Stimulated activated CD4-positive, alpha-beta T cell treated with anti-CD3 and anti-CD28 coated beads, Interleukin-1b, Interleukin-23, amount 100 ng/mL, for 24 hours (primary cell): ENCODE measurements around the gene ROR1.
"Not testable (repeated sequence)": the region's sequence is repeated elsewhere in the genome, so short reads cannot be mapped to it uniquely, and the experiment has no call there.

ENCODE experiments used
- DNase-seq, 4 experiments: peaks; one replicate each; pipeline ENCODE4 v3.0.0-alpha.2; 2020; ENCODE audit warnings: low read depth in 4 of 4, low spot score in 1 of 4

ROR1 gene

DNA sequence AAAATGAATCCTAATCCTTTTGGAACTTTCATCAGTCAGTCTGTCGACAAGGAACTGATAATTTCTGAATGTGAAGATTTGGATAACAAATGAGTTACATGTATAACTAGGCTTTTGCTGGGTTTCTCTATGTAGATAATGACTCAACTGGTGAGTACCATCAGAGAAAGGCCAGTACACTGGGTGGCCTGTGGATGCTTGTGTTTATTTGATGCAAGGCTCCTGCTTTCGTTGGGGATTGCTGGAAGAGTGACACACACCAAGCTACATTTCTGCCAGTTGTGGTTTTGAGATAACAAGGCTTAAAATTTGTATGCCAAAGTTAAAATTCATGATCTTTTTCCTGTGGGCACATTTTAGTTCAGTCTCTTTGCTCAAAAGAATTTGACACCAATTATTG is 314.0 kb downstream of the ROR1 start:
- no peak for DNase-seq

DNA sequence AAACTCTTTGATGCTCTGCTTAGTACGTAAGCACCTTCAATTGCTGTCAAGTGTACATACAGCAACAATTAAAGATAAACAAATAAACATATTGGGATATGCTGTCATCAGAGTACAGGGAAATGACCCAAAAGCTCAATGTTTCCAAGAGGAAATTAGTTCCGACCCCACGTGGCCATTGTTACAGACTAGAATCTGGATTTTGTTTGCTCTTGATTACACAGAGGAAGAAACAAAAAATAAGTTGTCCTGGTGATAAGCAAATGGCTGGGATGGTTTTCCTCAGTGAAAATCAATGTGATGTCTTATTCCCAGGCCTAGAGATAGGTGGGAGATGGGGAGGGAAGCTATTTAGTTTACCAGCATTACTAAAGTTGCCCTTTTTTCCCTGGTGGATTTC is 316.6 kb downstream of the ROR1 start:
- no peak for DNase-seq

DNA sequence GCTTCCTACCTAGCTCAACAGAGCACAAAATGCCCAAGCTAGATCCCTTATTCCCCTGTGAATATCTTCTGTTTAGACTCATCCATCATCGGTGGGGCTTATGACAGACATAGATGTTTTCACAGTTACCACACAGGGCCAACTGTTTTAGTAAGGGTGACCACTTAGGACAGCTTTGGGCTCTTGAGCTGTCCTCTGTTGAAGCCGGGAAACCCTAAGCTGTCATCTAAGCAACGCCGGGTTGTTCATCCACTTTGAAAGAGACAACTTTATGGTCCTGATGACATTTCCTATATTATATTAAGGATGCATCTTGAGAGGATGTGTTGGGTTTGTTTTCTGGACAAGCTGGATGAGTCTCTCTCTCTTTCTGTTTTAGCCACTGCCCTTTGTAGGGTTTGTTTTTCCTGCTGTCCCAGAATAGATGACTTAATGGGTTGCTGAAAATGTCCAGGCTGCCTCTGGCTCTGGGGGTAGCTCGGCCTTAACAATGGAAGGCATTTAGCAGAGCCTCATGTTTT is 319.1 kb downstream of the ROR1 start:
- no peak for DNase-seq

DNA sequence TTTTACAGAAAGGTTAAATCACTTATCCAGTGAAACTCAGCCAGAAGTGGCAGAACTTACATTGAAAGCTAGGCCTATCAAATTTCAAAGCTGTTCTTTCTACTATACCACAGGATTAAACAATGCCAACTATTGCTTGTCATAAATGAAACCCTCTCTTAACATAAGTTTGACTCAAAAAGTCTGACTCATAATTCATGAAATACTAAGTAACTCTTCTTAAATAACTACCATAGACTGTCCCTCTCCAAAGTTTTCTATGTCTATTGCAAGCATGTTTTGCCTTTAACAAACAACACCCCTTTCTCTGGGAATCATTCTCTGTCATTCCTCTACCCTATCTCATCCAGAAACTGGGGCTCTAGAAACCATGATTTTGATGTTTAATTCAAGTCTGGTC is 320.1 kb downstream of the ROR1 start:
- no peak for DNase-seq

DNA sequence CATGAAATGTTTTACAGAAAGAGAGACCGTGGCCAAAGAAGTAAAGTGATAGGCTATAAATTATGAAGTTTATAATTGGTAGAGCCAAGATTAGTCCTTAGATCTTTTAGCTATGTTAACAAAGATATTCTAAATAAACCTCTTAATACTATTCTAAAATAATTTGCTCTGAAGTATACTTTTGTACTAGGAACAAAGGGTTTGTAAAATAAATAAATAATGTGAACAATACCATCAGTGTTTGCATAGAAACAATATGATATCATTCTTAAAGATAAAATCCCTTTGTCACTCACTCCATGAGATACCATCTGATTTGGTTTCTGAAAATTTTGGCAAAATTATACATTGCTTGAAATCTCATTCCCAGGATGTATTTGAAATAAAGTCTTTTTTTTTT is 322.0 kb downstream of the ROR1 start:
- no peak for DNase-seq

DNA sequence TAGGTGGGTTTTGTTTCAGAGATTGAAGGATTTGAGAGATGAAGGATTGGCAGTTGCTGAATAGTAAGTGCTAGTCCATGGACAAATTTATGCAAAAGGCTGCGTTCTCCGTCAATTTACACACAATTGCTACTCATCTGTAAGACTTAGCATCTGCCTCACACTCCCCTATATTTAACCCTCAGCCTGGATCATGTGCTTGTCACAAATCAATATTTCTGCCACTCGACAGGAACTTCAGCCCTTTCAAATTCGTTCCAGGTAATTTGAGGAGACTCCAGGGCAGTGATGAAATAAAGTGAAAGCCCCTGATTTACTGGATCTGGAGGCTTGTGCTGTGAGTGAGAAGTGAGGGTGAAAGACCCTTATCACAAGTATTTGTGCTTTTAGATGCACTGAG is 324.0 kb downstream of the ROR1 start:
- DNase-seq = no peak

DNA sequence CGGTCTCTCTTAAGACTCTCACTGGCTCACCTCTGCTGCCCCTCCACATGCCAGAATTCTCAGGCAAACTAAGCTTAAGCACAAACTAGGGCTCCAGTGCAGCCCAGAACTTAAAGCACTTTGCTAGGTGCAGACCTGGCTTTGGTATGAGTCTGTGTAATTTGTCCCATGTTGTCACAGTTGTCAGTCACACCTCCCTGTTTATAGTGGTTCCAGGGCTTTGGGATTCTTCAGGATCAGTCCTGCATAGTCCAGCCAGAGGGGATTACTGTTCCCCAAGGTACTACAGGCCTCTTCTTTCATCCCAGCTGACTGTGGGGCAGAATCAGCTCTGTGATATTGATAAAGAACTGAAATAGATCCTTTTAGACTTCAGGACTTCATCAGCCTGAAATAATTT is 324.6 kb downstream of the ROR1 start:
- no peak for DNase-seq

DNA sequence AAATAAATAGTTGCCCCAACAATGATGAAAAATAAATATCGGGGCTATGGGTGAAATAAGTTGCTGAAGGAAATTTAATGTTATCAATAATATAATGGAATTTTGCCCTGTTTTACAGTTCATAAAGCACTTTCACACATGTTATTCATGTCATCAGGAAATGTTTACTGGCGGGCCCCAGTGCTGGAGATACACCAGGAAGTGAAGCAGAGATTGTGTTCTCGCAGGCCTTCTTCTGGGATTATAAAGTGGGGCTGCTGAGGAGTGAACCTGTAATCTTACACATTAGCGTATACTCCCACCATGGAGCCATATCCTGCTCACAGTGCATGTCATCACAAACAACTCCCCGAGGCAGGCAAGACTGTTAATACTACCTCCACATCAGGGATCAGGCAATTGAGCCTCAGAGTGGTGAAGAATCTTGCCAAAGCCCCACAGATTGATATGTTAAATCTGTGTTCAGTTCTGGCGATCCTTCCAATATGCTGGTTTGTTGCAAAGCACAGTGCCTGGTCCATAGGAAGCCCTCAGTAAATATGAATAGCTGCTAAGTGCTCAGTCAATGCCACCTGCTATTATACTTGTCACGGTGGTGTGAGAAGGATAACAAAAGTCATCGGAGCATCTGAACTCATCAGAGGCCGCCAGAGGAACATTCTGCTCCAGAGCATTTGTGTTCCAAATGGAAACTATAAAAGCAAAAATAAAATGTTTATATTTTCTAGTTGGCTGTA is 325.2 kb downstream of the ROR1 start:
- DNase-seq = no peak

DNA sequence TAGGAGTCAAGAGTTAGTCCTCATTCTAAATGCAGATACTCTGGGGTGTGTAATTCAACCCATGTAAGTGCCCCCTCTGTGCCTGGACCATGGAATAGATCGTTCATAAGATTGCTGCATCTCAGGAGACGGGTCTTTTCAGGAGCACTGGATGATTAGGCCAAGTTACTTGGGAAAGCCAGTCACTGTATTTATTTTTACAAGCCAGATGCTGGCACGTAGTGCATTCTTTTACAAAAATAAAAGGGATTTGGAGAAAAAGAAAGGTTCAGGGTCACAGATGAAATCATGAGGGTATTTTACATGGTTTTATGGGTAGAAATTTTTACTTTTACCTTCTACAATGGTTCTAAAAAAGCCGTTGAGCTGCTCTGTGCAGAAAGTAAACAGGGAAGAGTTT is 327.0 kb downstream of the ROR1 start:
- DNase-seq = no peak

DNA sequence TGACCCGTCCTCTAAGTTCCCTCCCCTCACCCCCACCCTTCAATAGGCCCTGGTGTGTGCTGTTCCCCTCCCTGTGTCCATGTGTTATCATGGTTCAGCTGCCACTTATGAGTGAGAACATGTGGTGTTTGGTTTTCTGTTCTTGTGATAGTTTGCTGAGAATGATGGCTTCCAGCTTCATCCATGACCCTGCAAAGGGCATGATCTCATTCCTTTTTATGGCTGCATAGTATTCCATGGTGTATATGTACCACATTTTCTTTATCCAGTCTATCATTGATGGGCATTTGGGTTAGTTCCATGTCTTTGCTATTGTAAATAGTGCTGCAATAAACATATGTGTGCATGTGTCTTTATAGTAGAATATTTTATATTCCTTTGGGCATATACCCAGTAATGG is 330.8 kb downstream of the ROR1 start:
- not testable (repeated sequence) for DNase-seq

DNA sequence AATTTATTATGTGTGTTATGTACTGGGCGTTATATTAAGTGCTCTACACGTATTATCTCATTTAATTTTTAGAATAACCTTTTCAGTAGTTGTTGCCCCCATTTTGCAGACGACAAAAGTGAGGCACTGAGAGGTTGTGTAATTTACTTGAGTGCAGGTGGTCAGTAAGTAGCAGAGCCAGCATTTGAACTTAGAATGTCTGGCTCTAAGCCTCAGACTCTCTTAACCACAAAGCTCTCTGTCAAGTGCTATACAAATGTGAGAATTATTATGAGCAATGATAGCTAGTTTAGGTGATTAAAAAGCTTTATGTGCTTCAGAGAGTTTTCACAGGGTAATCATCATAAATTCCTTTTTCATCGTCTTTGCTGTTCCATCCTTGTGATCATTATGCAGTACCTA is 333.3 kb downstream of the ROR1 start:
- no peak for DNase-seq

DNA sequence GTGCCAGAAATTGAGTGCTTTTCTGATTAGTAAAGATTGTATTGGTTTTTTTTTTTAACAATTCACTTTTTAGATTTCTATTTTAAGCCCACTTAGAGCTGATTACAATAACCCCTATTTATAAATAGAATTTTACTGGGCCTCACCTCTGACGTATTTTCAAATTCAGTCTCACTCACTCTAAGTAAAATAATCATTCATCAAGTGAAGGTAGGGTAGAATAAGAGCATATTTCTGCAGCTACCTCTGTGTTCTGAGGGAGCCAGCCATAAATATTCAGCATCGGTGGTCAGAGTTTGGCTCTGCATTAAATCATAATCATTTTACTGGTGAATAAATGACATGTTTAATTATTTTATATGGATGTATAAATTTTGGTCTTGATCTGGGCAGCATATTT is 333.8 kb downstream of the ROR1 start:
- DNase-seq = no peak

DNA sequence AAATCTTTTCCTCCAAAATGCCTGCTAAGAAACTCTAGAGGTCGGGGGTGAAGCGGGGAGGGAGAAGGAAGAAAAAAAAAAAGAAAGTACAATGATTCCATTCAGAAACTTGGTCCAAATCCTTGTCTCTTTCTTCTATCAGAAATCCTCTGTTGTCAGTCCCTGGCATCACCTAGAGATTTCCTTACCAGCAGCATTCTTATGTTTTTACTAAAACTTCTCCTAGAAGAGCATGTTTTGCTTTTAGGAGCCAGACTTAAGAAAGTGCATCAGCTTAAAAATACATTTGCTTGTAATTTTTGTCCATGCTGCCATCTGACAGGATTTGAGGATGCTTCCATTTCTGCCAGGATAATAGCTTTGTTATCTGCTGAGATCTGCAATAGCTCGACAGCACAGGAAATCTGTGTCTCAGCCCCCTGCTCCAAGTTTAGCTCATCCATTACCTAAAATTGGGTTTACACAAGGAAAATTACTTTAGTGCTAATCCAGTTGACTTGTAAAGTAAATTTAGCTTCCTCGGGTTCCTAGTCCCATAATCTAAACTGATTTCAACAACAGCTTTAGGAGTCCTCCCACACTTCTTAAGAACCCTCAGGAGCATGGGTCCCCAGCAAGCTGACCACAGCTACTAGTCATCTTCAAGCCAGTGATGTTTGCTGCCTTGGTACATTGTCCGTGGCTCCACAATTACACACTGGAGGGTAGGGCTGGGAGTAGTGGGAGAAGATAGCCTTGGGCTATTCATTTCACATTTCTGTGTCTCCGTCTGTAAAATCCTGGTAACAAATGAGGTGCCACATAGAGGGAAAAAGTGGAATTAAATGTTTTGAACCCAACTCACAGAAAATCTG is 337.3 kb downstream of the ROR1 start:
- no peak for DNase-seq

DNA sequence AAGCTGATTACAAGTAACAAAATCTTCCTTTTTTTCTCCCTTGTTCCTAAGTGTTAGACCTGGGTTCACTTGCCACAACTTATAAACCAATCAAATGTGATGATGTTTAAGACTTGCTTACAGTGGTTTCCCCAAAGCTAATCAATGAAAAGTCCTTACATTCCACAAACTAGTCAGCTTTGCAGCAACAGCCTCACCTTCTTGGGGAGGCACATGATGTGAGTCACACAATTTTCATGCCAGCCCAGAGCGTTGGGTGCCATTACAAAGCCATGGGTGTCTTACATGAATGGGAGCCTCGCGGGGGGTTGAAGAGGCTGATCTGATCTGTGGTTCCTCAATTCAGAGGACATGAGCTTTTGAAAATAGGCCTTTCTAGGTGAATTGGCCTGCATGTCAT is 338.0 kb downstream of the ROR1 start:
- no peak for DNase-seq

DNA sequence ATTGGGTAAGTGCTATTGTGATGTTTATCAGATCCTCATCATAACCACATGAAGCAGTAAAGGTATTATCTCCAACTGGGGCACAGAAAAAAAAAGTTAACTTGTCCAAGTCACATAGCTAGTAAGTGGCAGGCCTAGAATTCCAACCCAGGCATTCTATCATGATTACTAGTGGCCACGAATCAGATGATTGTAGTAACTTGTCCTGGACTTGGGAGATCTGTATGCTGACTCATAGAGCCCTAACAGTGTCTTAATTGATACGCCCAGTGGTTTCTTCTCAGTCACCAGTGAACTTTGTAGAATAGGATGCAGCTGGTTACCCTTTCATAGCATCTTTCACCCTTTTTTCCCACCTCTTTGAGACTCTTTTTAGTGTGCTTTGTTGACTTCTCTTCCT is 338.5 kb downstream of the ROR1 start:
- DNase-seq = no peak

DNA sequence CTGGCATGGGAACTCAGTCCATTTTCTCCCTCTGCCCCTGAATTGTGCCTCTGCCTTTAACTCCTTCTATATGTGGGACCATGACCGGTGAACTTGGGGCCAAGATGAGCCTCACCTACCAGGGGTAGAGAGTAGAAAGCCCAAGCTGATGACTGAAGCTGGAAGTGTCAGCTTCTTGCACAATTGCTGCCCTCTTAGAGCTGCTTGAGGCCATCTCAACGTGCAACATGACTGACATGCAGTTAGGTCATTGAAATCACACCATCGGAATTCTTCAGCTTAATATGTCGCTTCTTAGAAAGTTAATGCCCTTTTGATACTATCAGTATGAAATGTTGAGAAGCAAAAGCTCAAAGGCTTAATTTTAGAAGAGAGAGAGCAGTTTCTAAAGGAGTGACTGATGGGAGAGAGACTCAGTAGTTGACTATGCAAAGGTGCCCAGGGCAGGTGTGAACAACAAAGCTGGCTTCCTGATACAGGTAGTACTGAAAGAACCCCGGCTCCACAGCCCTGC is 340.3 kb downstream of the ROR1 start:
- no peak for DNase-seq

DNA sequence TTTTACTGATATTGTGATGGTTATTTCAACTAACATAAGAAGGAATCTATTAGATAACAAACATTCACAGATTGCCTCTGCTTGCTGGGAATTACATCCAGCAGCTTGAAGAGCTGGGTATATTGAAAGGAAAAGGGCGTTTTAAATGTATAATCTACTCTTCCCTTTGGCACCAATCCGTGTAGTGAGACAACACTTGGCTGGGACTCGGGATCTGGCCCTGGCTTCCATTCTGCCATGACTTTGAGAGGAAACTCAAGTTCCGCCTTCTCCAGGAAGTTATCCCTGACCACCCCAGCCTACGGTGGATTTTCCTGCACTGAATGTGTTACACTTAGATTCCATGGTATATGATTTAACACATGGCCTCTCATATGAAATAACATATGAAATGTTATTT is 342.7 kb downstream of the ROR1 start:
- no peak for DNase-seq

DNA sequence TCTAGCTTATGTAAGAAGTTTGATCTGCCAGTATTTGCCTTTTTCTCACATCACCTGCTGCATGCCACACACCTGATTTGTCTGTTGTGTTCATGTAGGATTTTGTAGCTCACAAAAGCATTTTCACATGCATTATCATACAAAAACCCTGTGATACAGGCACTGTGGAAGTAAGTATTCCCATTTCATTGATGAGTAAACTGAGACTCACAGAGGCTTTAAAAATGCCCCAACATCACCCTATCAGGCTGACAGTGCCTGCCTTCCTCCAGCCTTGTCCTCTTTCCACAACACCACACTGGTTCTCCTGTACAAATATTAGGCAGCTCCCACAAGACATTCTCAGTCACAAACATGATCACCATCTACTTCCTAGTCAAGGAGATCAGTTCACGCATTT is 343.7 kb downstream of the ROR1 start:
- DNase-seq = no peak

DNA sequence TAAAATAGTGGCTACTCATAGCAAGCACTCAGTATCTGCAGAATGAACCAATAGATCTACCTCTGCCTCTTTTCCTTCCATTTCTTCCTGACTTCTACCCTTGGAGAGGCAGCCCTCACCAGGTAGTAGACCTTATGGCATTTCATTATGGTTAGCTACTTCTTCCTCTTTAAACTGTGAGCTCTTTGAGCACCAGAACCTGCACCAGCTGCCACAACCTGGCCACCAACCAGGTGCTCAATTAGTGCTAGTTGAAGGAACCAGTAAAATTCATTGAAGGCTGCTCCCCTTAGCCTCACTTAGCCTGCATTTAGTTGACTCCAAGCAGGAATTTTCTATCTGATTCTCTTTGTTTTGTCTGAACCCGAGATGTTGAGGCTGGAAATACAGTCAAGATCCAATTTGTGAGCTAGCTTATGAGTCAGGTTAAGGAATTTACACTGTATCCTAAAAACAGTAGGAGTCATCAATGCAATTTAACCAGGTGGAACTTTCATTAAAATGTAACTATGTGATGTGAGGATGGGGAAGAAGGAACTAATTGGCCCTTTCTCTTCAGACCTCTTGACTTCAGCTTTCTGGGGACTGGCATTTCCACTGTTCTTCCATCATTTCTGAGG is 348.1 kb downstream of the ROR1 start:
- no peak for DNase-seq

DNA sequence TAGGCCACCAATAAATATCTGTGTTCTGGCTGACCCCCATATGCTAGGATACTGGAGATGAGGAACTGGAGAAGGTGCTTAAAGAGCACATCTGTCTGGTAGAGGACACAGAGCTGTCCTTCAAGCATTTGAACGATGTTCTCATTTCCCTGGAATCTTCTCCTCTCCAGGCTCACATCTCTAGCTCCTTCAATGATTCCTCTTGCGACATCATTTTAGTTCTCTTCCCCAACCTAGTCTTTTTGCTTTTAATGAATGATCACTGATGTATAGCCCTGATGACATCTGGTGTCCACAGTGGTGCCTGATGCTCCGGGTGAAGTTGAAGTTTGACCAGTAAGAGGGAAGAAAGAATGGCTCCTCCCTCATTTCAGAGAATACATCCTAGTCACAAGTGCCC is 348.8 kb downstream of the ROR1 start:
- no peak for DNase-seq

DNA sequence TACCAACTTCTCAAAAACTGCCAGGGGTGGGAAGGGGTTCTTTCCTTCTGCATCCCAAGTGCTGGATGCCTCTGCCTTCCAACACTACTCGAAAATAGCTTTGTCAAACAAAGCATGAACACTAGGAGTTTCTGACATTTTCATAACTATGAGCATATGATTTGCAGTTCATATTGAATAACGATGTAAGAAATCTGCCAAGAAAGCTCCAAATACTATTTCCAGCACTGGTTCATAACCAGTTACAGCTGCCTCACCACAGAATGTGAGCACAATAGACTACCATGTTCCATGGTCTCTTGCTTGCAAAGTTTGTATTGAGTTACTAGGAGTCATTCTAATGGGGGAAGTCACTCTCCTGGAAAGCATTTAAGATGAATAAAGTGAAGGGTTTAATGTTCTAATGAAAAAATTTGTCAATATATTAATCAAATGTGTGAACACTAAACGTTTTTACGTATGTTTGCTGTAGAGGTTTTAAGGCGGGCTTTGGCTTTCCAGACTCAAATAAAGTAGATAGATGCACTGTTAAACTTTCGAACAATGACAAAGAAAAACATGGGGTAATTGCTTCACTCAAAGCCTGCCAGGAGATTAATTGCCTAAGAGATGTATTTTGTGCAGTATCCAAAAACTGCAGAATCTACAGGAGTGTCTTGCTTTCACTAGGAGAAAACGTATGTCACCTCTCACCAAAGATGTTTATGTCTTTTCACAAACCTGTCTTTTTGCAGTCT is 351.1 kb downstream of the ROR1 start:
- DNase-seq = no peak
